GM23338 (cell line): ENCODE results near the gene ARHGDIA. TPM values are rescaled to one million over a fixed set of nuclear protein-coding genes. Genes with fewer than 3 reads are reported as not detected.

Experiments
- ATAC-seq: fragments of 200-7000 bp; cut with Tn5 transposase; 3 replicates; pipeline ENCODE4 v1.9.1; 2020
- DNase-seq: peaks from one replicate; pipeline ENCODE4 v3.0.0-alpha.2; 2015; ENCODE audit warnings: low spot score
- H2AFZ ChIP-seq: fragments of 200-600 bp; sonication (generic); 2 replicates; pipeline ENCODE4 v1.8.0; 2016; ENCODE audit warnings: antibody characterized with exemption, mild to moderate bottlenecking, moderate library complexity
- H3F3A ChIP-seq: fragments of 200-600 bp; sonication (generic); replicated peaks from 2 replicates; pipeline ENCODE4 v1.8.0; 2017; ENCODE audit warnings: antibody characterized with exemption, mixed run types, low read depth
- H3K27ac ChIP-seq: fragments of 200-600 bp; sonication (generic); 2 replicates; pipeline ENCODE4 v1.6.1; 2016; ENCODE audit warnings: low read depth
- H3K27me3 ChIP-seq: fragments of 200-600 bp; sonication (generic); 2 replicates; pipeline ENCODE4 v1.8.0; 2016; ENCODE audit warnings: mild to moderate bottlenecking, mixed run types, moderate library complexity; ENCODE audit not compliant: insufficient read depth
- H3K36me3 ChIP-seq: fragments of 200-600 bp; sonication (generic); 2 replicates; pipeline ENCODE4 v1.8.0; 2016; ENCODE audit warnings: mild to moderate bottlenecking; ENCODE audit not compliant: insufficient read depth
- H3K4me1 ChIP-seq: fragments of 200-600 bp; sonication (generic); 2 replicates; pipeline ENCODE4 v1.8.0; 2016; ENCODE audit warnings: mild to moderate bottlenecking, moderate library complexity; ENCODE audit not compliant: insufficient read depth
- H3K4me2 ChIP-seq: fragments of 200-600 bp; sonication (generic); 2 replicates; pipeline ENCODE4 v1.7.1; 2017; ENCODE audit warnings: mixed run types
- H3K4me3 ChIP-seq: fragments of 200-600 bp; sonication (generic); 2 replicates; pipeline ENCODE4 v1.6.1; 2016; ENCODE audit warnings: mixed run types
- H3K79me2 ChIP-seq: fragments of 200-600 bp; sonication (generic); replicated peaks from 2 replicates; pipeline ENCODE4 v1.8.0; 2017; ENCODE audit warnings: mild to moderate bottlenecking; ENCODE audit not compliant: insufficient read depth
- H3K9me2 ChIP-seq: fragments of 200-600 bp; sonication (generic); 2 replicates; pipeline ENCODE4 v1.8.0; 2017; ENCODE audit not compliant: insufficient read depth
- H4K20me1 ChIP-seq: fragments of 200-600 bp; sonication (generic); replicated peaks from 2 replicates; pipeline ENCODE4 v1.8.0; 2017; ENCODE audit warnings: mild to moderate bottlenecking; ENCODE audit not compliant: insufficient read depth
- H3K27ac Mint-ChIP-seq: 2 replicates; pipeline ENCODE4 v1.8.0; 2020; ENCODE audit warnings: inconsistent platforms, mild to moderate bottlenecking, moderate library complexity, mixed read lengths
- H3K27me3 Mint-ChIP-seq: 3 replicates; pipeline ENCODE4 v1.8.0; 2022; ENCODE audit warnings: low read depth, mild to moderate bottlenecking, moderate library complexity, mixed read lengths, inconsistent platforms; ENCODE audit not compliant: insufficient read depth, poor library complexity
- H3K36me3 Mint-ChIP-seq: 3 replicates; pipeline ENCODE4 v1.8.0; 2021; ENCODE audit warnings: low read depth, mild to moderate bottlenecking, inconsistent platforms, moderate library complexity, mixed read lengths
- H3K4me1 Mint-ChIP-seq: 3 replicates; pipeline ENCODE4 v1.8.0; 2020; ENCODE audit warnings: mild to moderate bottlenecking, inconsistent platforms, mixed read lengths
- H3K4me3 Mint-ChIP-seq: 3 replicates; pipeline ENCODE4 v1.8.0; 2021; ENCODE audit warnings: moderate library complexity, mild to moderate bottlenecking, inconsistent platforms, mixed read lengths
- H3K9me3 Mint-ChIP-seq: 3 replicates; pipeline ENCODE4 v1.8.0; 2020; ENCODE audit warnings: moderate library complexity, mild to moderate bottlenecking, inconsistent platforms, mixed read lengths
- EZH2 ChIP-seq: fragments of 200-600 bp; sonication (generic); IDR thresholded peaks from one replicate; pipeline ENCODE4 v1.8.0; 2017; ENCODE audit warnings: antibody characterized with exemption, mild to moderate bottlenecking, low read depth; ENCODE audit not compliant: unreplicated experiment
- EZH2phosphoT487 ChIP-seq: fragments of 200-600 bp; sonication (generic); IDR thresholded peaks from one replicate; pipeline ENCODE4 v1.8.1; 2018; ENCODE audit warnings: antibody characterized with exemption; ENCODE audit not compliant: unreplicated experiment
- POLR2AphosphoS5 ChIP-seq: IDR thresholded peaks from 2 replicates; pipeline ENCODE4 v1.6.1; 2016; ENCODE audit warnings: antibody characterized with exemption, low read depth
- ZNF114 ChIP-seq: fragments of 250-450 bp; sonication (Bioruptor Pico); IDR thresholded peaks from 2 replicates; pipeline ENCODE4 v1.5.0; 2020; ENCODE audit warnings: mild to moderate bottlenecking, moderate library complexity
- ZNF331 ChIP-seq: fragments of 250-450 bp; sonication (Bioruptor Pico); IDR thresholded peaks from 2 replicates; pipeline ENCODE4 v1.5.0; 2020; ENCODE audit warnings: low read depth, mild to moderate bottlenecking, moderate library complexity
- polyA plus RNA-seq: library from polyadenylated mRNA; unstranded; fragments of >200 nt; fragmentation: Nextera tagmentation; extraction: Ambion mirVana; gene quantifications from 2 replicates; pipeline ENCODE4 v1.2.1, GENCODE V29; 2016
- total RNA-seq: library from RNA; depleted of rRNA; stranded (reverse); fragments of >200 nt; shearing (Covaris generic); gene quantifications from 2 replicates; pipeline ENCODE4 v1.2.3, GENCODE V29; 2014
- TF ChIP-seq, protein P1 (sequence below): fragments of 250-450 bp; sonication (Bioruptor Pico); IDR thresholded peaks from 2 replicates; pipeline ENCODE4 v1.5.0; 2020; ENCODE audit warnings: mild to moderate bottlenecking, moderate library complexity
- TF ChIP-seq, protein P2 (sequence below), 2 experiments: fragments of 200-600 bp in 1 of 2; sonication (generic) in 1 of 2; conservative IDR thresholded peaks; 2 replicates each; pipeline versions ENCODE4 v1.5.1 to v1.6.1; 2016 to 2017; ENCODE audit warnings: antibody characterized with exemption in 2 of 2, low read depth in 2 of 2, mild to moderate bottlenecking in 2 of 2, moderate library complexity in 1 of 2

ARHGDIA gene
- total and polyA plus RNA-seq, 2 experiments from 2014 or later: 125 to 140 TPM

DNA sequence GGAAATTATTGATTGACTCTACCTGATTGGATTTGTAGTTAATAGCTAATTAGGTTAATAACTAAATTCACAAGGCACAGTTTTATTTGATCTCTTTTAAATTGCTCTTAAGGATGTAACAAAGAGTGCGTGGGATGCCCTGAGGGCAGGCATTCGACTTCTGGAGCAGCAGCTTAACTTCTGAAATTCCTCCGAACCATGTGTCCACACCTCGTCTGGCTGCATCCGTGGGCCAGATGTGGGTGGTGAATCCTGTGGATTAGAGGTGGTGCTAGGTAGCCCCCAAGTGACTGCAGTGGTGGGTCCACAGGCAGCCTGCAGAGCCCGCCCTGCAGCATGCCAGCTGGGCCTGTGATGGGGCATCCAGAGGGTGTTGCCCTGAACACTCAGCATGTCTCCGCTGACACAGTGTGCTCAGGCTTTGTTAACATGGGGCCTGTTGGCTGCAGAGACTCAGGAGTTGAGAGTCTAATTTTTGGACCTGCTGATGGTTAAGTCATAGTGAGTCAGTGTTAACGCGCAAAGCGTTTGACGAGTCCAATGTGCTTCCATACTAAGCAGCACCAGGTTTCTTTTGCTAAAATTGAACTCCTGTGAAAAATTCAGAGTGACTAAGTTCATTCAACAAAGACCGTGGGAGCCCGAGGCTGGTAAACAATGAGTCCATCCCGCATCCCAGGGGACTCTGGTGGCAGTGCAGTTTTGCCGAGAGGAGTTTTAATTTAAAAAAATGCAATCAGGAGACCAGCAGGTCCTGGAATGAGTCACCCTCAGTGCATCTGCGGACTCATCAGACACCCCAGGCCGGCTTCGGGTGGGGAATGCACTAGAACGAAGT, 27.1 kb upstream of the ARHGDIA start (continued):
- TF ChIP-seq, protein P1, sequence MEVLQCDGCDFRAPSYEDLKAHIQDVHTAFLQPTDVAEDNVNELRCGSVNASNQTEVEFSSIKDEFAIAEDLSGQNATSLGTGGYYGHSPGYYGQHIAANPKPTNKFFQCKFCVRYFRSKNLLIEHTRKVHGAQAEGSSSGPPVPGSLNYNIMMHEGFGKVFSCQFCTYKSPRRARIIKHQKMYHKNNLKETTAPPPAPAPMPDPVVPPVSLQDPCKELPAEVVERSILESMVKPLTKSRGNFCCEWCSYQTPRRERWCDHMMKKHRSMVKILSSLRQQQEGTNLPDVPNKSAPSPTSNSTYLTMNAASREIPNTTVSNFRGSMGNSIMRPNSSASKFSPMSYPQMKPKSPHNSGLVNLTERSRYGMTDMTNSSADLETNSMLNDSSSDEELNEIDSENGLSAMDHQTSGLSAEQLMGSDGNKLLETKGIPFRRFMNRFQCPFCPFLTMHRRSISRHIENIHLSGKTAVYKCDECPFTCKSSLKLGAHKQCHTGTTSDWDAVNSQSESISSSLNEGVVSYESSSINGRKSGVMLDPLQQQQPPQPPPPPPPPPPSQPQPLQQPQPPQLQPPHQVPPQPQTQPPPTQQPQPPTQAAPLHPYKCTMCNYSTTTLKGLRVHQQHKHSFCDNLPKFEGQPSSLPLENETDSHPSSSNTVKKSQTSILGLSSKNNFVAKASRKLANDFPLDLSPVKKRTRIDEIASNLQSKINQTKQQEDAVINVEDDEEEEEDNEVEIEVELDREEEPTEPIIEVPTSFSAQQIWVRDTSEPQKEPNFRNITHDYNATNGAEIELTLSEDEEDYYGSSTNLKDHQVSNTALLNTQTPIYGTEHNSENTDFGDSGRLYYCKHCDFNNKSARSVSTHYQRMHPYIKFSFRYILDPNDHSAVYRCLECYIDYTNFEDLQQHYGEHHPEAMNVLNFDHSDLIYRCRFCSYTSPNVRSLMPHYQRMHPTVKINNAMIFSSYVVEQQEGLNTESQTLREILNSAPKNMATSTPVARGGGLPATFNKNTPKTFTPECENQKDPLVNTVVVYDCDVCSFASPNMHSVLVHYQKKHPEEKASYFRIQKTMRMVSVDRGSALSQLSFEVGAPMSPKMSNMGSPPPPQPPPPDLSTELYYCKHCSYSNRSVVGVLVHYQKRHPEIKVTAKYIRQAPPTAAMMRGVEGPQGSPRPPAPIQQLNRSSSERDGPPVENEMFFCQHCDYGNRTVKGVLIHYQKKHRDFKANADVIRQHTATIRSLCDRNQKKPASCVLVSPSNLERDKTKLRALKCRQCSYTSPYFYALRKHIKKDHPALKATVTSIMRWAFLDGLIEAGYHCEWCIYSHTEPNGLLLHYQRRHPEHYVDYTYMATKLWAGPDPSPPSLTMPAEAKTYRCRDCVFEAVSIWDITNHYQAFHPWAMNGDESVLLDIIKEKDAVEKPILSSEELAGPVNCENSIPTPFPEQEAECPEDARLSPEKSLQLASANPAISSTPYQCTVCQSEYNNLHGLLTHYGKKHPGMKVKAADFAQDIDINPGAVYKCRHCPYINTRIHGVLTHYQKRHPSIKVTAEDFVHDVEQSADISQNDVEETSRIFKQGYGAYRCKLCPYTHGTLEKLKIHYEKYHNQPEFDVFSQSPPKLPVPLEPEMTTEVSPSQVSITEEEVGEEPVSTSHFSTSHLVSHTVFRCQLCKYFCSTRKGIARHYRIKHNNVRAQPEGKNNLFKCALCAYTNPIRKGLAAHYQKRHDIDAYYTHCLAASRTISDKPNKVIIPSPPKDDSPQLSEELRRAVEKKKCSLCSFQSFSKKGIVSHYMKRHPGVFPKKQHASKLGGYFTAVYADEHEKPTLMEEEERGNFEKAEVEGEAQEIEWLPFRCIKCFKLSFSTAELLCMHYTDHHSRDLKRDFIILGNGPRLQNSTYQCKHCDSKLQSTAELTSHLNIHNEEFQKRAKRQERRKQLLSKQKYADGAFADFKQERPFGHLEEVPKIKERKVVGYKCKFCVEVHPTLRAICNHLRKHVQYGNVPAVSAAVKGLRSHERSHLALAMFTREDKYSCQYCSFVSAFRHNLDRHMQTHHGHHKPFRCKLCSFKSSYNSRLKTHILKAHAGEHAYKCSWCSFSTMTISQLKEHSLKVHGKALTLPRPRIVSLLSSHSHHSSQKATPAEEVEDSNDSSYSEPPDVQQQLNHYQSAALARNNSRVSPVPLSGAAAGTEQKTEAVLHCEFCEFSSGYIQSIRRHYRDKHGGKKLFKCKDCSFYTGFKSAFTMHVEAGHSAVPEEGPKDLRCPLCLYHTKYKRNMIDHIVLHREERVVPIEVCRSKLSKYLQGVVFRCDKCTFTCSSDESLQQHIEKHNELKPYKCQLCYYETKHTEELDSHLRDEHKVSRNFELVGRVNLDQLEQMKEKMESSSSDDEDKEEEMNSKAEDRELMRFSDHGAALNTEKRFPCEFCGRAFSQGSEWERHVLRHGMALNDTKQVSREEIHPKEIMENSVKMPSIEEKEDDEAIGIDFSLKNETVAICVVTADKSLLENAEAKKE (CRISPR knock-in tag): no peak
- TF ChIP-seq POLR2AphosphoS5 (no peak), EZH2 (no peak)

DNA sequence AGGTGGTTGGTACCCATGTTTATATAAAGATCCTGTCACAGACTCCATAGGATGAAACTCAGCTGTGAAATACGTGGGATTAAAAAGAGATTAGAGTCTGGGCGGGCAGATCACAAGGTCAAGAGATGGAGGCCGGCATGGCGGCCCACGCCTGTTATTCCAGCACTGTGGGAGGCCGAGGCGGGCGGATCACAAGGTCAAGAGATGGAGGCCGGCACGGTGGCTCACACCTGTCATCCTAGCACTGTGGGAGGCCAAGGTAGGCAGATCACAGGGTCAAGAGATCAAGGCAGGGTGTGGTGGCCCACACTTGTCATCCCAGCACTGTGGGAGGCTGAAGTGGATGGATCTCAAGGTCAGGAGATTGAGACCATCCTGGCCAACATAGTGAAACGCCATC, 24.3 kb upstream of the ARHGDIA start:
- Mint-ChIP-seq H3K4me1 (no peaks in the 10 kb centered on the region; the same call in 2 of the 3 replicates), H3K27me3 (peaks cover 22% of the 10 kb centered on the region), H3K27ac (no peak overlapping the region), H3K36me3 (peaks cover 49% of the 10 kb centered on the region), H3K4me3 (no peak overlapping the region), H3K9me3 (no peaks in the 10 kb centered on the region)
- Histone ChIP-seq H3K9me2 (no peaks in the 10 kb centered on the region), H3K79me2 (peaks cover 24% of the 10 kb centered on the region), H3F3A (peaks cover 5% of the 10 kb centered on the region), H3K27ac (no peak overlapping the region), H3K4me1 (peaks cover under 1% of the 10 kb centered on the region; the same call in 1 of the 2 replicates), H4K20me1 (0 out of 2 replicates have a peak, but pooled peaks cover 7% of the 10 kb centered on the region), H3K4me2 (no peak overlapping the region), H3K27me3 (peaks cover under 1% of the 10 kb centered on the region; the same call in 1 of the 2 replicates), H3K4me3 (no peak overlapping the region), H3K36me3 (peaks cover 27% of the 10 kb centered on the region; the same call in 1 of the 2 replicates), H2AFZ (no peak overlapping the region)
- no peak for ATAC-seq
- DNase-seq: no peak
- no peak for TF ChIP-seq ZNF331 (CRISPR knock-in tag)
- TF ChIP-seq, protein P2, sequence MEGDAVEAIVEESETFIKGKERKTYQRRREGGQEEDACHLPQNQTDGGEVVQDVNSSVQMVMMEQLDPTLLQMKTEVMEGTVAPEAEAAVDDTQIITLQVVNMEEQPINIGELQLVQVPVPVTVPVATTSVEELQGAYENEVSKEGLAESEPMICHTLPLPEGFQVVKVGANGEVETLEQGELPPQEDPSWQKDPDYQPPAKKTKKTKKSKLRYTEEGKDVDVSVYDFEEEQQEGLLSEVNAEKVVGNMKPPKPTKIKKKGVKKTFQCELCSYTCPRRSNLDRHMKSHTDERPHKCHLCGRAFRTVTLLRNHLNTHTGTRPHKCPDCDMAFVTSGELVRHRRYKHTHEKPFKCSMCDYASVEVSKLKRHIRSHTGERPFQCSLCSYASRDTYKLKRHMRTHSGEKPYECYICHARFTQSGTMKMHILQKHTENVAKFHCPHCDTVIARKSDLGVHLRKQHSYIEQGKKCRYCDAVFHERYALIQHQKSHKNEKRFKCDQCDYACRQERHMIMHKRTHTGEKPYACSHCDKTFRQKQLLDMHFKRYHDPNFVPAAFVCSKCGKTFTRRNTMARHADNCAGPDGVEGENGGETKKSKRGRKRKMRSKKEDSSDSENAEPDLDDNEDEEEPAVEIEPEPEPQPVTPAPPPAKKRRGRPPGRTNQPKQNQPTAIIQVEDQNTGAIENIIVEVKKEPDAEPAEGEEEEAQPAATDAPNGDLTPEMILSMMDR (conservative IDR thresholded peaks at IDR 0.05; ENCODE audit: low read depth in 2 of 2): no peak
- no peak for TF ChIP-seq ZNF114 (CRISPR knock-in tag)
- TF ChIP-seq EZH2phosphoT487: no peak
